Panc1 (cell line): ENCODE results near the gene COQ8A. TPM values are rescaled to one million over a fixed set of nuclear protein-coding genes. Genes with fewer than 3 reads are reported as not detected.

Experiments used
- total RNA-seq: library from RNA; stranded (reverse); gene quantifications from one replicate; pipeline ENCODE4 v1.2.1, GENCODE V29; 2021; ENCODE audit not compliant: unreplicated experiment

Gene COQ8A
- total RNA-seq, 1 experiment from 2014 or later = 15.1 TPM

Other genes with a start within 250 kb of the COQ8A start
- 10.9 TPM for gene ITPKB, start 201.0 kb upstream of the COQ8A start, total RNA-seq
- gene PSEN2, start 69.7 kb upstream of the COQ8A start, total RNA-seq = 33.3 TPM